ENCODE data around the gene TNNI2.
"Not testable (repeated sequence)": the region's sequence is repeated elsewhere in the genome, so short reads cannot be mapped to it uniquely, and the experiment has no call there.

The TNNI2 gene

DNA sequence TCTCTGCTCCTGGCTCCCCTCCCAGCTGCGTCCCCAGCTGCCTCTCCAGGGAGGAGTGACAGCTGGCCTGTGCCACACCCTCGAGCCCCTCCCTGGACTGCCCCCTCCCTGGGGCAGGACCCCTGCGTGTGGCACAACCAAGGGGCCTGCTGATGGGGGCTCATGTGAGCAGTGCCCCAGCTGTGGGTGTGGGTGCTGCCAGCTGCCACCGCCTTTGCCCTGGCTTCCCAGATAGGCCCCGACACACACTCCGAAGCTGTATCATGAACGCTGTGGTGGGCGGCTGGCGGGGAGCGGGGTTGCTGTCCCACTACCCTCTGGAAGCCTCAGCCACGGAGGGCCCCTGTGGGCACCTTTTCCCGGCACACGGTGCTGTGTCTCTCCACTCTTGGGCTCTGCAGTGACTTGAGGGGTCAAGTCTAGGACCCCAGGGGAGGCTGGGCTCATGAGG, 37.1 kb downstream of the TNNI2 start:
- DNase-seq, result not testable (repeated sequence)

DNA sequence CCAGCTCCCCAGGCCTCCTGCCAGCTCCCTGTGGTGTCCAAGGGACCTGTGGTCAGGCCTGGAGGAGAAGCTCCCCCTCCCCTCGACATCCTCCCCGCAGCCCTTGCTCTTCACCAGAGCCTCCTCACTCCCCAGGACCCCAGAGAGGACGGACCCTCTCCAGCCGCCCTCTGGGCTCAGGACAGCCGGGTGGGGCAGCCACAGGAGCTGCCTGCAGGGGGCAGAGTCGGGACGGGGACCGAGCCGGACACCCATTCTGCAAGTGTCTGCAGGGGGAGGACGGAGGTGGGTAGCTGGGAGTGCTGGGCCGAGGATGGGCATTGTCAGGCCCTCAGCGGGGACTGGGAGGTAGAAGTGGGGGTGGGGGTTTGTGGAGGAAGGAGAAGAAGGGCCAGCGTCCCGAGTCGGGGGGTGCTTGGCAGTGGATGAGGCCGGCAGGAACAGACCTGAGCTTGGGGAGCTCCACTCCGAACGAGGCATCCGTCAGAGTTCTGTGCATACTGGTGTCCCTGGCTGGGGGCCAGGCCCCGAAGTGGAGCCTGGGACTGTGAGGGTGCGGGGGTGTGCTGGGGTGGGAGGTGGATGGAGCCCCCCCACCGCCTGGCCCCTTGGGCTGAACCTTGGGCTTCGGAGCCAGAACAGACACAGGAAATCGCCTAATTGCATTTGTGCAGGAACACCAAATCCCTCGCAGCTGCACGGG, 37.7 kb downstream of the TNNI2 start:
- peak; percentile 20 for DNase-seq

DNA sequence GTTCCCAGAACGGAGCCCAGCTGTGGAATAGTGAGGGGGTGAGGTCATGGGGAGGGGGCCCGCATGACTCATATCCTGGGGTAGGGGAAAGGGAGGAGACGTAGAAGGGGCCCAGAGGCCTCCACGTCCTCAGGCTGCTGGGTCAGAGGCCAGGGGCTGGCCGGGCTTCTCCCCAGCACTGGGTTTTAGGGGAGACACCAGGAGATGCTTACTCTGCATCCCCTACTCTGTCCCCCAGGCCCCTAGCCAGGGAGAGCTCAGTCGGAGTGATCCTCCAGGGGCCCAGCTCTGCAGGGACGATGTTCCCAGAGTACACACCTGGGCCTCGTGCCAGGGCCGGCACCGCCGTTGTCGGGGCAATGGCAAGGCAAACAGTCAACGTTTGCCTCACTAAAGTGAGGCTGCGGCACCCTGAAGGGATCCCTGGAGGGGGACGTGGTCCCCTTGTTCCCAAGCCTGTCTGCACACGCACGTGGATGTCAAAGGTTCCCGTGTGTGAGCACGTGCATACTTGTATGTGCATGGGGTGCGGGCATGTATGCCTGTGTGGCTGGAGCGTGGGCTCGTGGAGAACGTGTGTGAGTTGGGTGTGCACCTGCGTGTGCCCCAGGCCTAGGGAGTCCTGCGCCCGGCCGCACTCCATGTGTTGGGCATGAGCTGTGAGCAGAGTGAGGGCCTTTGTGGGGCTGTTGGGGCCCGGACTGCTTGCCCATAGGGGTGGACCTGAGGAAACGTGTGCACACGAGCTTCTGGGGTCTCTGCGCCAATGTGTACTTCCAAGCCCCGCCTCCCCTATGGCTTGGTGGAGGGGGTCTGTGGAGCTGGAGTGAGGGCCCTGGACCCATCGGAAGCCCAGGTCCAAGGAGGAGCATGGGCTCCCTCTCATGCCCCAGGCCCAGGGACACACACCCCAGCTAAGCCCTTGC, 38.7 kb downstream of the TNNI2 start:
- DNase-seq, result peak; percentile 88

DNA sequence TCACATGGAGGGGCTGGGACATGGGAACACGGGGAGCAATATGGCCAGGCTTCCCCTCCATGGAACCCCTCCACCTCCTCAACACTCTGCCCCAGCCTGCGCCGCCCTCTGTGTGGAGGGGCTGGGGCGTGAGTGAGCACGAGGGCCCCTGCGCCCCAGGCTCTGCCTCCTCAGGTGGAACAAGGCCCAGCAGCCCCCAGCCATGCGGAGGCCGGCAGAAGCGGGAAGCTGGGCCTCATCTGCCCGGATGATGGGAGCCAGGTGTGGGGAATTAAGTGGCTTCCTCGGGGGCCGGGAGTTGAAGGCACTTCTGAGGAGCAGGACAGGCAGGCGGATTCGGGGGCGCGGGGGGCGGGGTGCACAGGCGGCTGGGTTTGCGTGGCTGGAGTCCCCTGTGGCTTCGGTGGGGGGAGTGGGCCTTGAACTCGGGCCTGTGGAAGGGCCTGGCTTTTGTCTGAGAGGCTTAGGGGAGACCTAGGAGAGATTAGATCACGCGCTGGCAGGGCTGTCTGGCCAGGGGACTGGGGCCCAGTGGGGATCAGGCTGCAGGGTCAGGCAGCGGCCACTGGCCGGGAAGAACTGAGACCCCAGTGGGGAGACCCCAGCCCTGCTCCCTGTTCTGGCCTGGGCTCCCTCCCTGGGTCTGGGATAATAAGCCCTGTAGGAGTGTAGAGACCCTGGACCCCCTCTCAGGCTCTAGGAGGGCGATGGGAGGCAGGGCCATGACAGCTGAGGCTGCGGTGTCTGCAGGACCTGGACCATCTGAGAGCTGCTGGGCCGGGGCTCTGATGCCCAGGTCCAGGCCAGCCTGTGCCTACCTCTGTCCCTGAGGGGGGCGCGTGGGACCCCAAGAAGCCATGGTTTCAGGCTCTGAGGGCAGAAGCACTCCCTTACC, 39.6 kb downstream of the TNNI2 start:
- DNase-seq, result no peak

DNA sequence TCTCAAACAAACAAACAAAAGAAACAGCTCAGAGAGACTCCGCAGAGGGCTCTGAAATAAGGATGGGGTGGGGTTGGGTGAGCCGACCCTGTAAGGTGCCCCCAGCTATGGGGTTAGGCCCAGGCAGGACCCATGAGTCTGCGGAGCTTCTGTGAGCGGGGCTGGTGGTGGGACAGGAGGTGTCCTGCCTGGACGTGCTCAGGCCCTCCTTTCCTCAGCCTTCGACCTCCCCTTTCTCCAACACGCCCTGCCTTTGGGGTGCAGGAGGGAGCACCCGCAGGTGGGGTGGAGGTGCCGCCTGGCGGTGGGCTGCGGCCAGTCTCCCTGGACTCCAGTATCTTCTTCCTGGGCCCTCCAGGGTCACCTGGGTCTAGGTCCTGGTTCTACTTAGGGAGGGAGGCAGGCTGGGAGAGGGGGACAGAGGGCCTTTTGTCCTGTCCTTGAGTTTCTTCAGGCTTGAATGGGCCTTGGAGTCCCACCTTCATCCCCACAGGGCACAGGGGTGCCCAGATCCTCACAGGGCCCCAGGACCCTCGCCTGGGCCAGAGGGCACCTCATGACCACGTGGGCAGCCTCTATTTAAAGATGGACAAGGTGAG, 40.7 kb downstream of the TNNI2 start:
- DNase-seq, result no peak

DNA sequence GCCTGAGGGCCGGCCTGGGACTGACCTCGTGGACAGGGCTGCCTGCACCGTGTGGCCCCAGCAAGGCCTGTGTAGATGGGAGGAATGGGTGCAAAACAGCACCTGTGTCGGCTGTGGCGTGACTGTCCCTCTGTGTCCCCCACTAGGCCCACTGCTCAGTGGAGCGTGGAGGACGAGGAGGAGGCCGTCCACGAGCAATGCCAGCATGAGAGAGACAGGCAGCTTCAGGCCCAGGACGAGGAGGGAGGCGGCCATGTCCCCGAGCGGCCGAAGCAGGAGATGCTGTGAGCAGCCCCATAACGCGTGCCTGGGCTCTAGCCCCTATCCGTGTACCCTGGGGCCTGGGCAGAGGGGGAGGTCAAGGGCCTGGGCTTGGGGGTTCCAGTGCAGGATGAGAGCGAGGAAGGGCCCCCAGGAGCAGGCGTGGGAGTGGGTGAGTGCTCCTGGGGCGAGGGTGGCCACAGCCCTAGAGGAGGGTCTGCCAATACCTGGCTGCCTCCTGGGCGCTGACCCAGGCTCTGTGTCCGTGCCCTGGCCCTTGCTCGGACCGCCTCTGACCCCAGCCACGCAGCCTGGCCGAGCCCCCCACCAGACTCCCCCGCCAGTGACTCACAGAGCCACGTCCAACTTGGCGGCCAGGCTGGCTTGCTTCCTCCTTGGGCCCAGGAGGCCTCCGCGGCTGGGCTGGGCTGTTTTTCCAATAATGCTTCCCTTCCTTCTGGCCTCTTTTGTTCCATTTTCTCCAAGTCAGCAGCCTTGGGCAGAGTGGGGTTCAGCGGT, 41.4 kb downstream of the TNNI2 start:
- no peak for DNase-seq

DNA sequence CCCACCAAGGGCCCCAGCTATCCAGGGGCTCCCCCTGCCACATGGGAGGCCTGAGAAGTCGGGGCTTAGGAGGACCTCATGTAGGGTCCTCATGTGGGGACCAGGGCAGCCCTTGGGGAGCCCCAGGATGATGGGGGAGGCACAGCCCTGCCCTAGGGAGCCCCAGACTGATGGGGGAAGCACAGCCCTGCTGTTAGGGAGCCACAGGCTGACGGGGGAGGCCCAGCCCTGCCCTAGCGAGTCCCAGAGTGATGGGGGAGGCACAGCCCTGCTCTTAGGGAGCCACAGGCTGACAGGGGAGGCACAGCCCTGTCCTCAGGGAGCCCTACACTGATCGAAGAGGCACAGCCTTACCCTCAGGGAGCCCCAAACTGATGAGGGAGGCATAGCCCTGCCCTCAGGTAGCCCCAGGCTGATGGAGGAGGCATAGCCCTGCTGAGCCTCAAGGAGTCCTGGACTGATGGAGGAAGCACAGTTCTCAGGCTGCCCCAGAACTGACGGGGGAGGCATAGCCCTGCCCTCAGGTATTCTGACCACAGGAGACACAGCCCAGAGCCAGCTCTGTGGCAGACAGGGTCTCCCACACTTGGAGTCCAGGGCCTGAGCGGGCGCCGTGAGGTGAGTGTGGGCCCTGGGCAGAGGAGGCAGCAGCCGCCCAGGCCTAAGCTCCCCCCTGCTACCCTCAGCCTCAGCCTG, 42.1 kb downstream of the TNNI2 start:
- DNase-seq, result no peak

DNA sequence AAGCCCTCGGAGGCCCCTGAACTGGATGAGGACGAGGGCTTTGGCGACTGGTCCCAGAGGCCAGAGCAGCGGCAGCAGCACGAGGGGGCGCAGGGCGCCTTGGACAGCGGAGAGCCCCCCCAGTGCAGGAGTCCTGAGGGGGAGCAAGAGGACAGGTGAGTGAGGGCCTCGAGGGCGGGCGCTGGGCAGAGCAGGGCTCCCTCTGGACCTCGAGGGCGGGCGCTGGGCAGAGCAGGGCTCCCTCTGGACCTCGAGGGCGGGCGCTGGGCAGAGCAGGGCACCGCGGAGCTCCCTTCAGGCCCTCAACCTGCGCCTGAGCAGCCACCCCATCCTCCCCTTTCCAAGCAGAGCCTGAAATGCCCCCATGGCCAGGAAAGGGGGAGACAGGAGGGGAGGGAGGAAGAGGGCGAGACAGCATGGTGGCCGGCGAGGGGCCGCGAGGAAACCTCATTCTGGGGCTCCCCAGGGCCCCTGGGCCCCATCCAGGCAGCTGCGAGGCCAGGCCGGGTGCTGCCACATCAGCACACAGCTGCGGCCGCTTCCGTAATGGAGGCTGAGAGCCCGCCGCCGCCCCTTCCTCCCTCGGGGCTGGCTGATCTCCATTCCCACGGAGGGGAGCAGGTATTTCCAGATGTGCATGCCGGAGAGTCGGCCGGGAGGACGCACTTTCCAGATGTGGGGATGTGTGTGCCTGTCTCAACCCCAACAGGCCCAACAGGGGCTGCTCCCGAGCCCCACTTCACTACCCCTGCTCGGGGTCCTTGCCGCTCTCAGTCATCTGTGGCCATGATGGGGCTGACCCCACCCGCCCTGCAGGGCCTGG, 42.9 kb downstream of the TNNI2 start:
- no peak for DNase-seq

DNA sequence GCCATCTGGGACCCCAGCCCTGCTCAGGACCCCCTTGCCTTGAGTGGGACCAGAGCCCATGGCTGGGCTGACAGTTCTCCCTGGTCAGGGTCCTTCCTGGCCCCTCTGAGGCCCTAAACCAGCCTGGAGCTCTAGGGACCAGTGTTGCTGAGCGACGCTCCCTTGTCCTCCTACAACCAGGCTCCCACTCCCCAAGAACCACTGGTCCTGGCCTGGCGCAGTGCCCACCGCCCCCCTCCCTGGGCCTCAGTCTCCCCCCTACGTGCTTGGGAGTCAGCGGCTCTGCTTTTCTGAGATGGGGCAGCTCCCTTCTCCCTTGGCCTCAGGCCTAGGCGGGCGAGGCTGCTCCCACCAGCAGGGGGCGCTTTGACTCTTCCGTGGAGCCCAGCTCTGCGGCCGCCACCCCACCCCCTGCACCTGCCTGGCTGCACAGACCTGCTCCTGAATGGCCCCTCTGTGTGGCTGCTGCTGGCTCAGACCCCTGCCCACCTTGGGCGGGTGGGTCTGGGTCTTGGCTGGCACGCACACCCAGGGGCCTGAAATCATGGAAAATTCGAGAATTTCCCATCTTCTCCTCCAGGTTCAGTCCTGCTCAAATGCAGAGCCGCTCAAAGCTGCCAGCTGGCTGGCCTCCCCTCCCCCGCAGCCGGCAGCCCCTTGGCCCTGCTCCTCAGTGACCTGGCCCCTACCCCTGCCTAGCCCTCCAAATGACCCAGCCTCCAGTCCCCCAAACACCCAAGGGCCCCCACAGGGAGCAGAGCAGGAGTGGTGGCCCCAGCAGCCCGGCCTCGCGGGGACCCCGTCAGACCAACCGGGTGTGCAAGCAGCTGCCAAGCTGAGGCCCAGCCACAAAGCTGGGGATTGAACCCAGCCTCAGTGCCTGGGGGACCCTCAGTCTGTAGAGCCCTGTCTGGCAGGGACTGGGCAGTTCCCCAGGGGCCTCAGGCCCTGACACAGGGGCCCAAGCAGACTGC, 43.8 kb downstream of the TNNI2 start:
- DNase-seq, result peak; percentile 81

DNA sequence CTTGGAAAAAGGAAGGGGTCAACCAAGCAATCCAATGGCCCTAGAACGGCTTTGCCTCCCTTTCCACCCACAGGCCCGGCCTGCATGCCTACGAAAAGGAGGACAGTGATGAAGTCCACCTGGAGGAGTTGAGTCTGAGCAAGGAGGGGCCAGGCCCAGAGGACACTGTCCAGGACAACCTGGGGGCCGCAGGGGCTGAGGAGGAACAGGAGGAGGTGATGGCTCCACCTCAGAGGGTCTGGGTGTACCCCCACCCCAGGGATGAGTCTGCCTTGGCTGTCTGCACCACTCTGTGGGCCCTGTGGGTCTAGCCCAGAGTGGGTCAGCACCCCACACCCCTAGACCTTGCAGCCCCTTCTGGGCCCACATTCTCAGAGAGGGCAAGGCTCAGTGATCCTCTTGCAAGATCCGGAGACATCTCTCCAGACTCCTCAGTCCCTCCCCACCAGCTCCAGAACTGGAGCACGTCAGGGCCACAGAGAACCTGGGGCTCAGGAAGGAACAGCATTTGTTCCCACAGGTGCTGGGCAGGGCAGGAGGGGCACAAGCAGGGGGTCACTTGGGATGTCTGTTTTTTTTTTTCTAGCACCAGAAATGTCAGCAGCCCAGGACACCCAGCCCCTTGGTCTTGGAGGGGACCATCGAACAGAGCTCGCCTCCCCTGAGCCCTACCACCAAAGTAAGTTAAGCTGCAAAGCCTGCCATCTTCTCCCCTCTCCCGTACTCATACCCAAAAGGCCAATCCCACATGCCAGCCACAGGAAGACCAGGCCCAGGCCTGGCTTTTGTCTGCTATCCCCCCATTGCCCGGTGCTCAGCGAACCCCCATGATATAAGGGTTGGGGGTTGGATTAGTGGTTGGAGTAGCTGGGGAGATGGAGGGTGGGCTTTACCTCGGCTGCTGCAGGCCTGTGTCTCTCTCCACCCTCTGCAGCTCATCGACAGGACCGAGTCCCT, 44.8 kb downstream of the TNNI2 start:
- no peak for DNase-seq

DNA sequence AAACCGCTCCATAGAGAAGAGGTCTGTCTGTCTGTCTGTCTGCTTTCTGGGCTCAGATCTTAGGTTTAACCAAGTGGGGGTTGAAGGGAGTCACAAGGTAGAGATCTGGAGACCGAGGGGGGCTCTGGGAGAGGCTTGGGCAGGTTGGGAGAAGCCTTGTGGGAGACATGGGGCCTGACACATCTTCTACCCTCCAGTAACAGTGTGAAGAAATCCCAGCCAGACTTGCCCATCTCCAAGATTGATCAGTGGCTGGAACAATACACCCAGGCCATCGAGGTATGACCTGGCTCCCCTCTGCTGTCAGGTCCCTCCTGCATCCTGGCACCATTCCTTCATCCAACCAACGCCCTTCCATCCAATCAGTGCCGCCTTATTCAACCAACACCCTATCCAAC, 45.5 kb downstream of the TNNI2 start:
- DNase-seq, result no peak

DNA sequence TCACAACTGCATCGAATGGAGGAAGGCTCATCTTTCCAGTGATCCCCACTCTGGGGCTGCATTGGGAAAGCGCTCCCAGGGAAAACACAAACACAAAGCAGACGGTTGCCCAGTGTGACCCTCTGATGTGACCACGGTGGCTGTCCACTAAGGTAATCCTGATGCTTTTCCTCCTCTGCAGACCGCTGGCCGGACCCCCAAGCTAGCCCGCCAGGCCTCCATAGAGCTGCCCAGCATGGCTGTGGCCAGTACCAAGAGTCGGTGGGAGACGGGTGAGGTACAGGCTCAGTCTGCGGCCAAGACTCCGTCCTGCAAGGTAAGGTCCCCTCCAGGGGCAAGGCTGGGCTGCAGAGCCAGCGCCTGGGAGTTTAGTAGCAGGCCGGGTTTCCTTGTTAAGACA, 47.8 kb downstream of the TNNI2 start:
- not testable (repeated sequence) for DNase-seq

DNA sequence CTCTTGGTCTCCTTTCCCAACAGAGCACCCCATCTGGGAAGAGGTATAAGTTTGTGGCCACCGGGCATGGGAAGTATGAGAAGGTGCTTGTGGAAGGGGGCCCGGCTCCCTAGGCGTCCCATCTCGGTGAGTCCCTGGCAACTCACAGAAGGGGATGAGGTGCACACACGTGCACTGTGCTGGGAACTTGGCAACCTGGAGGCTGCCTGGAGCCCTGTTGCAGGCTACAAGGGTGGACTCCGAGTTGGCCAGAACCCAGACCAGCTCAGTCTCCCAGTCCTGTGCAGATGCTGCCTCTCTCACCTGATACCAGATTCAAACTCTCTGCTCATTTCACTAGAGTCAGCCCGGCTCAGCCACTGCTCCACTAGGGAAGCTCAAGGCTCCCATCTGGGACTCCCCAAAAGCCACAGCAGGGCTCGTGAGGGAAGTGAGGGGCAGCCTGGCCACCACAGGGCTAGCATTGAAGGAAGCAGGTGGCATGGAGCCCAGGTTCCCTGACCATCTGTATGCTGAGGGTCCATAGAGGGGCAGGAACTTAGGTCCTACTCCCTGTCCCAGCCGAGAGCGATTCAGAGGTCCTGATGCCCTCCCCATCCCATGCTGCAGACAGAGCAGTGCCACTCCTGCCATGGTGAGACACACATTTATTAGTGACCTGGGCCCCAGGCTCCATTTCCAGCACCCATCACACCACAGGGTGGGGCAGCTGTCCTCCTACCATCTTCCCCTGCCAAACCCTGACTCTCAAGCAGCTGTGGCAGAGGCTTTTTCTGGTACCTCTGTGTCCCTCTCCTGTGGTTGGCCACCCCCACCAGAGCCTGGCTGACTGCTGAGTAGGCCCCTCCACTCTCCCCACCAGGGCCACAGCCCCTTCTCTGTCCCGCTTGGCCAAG, 48.9 kb downstream of the TNNI2 start:
- no peak for DNase-seq

DNA sequence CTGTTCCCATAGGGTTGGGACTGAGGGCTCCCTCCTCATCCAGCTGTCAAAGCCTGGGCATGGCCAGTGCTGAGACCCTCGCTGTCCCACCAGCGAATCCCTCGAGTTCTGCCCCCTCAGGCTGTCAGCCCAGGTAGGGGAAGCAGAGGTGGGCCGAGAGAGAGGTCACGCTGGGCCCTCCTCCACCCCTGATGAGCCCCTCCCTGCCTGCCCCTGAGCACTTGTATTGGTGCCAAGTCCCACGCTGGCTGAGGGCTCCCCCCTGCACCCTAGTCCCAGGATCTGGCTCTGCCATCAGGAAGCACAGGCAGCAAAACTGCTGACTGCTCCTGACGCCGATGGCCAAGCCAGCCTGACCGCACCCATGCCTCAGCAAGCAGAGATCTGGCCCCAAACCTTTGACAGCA, 49.6 kb downstream of the TNNI2 start:
- no peak for DNase-seq

DNA sequence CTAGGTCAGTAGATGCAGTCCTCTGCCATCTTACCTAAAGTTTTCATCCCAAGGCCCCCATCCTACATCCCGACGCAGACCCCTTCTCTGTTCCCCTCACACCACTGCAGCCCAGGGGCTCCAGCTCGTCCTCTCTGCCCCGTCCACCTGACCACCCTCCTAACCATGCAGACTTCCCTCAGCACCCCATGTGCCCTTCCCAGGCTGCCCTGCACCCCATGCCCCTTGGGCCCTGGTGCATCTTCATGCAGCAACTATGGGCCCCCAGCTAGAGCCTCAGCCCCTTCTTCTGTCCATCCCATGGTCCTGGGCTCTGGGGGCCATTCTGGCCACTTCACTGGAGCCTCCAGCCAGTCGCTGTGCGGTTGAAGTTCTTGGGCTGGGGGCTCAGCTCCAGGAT, 50.0 kb downstream of the TNNI2 start:
- no peak for DNase-seq

DNA sequence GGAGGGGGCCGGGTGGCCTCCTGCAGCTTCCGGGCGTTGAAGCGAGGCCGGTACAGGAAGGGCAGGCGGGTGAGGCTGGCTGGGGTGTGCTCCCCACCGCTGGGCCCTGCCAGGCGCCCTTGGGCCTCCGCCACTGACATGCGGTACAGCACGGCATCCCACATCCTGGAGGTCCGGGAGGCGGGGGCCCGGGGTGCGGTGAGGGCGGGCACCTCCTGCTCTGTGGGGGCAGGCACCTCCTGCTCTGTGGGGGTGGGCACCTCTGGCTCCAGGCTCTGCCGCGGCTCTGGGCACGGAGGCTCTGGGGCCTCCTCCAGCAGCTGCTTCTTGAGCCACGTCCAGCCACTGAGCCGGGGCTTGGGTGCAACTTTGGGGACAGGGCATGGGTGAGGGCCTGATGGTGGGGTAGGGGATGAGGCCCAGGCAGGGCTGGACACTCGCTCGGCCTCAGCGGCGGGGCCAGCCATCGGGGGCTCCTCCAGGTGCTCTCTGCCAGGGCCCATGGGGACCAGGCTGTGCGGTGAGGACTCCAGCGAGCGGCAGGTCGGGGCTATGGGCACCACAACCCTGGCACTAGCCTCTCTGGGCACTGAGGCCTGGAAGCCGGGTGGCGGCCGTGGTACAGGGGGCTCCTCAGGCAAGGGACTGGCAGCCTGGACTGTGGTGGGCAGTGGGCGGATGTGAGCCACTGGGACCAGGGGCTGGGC, 50.6 kb downstream of the TNNI2 start:
- DNase-seq, result no peak
